Fibroblast of mammary gland (primary cell): Measurements from ENCODE around the gene PARM1.

Experiments used
- DNase-seq: peaks from one replicate; pipeline ENCODE4 v3.0.0-alpha.2; 2010; ENCODE audit warnings: low read depth
- H3K4me3 ChIP-seq: 2 replicates; pipeline ENCODE4 v1.5.1; 2011; ENCODE audit warnings: low read depth, mild to moderate bottlenecking, low read length, moderate library complexity; ENCODE audit not compliant: control insufficient read depth
- CTCF ChIP-seq: conservative IDR thresholded peaks from 2 replicates; pipeline ENCODE4 v1.5.1; 2011; ENCODE audit warnings: low read depth, low read length, inconsistent platforms; ENCODE audit not compliant: control insufficient read depth, insufficient read depth

PARM1 gene

GRCh38 chr4:75030649-75031235, 97.8 kb downstream of the PARM1 start:
- H3K4me3 ChIP-seq, result no peak overlapping the region
- DNase-seq, result no peak
- no peak for TF ChIP-seq CTCF

- no peak for DNase-seq
- TF ChIP-seq CTCF, result no peak
- H3K4me3 ChIP-seq, result no peak overlapping the region
These were observed 98.9 kb downstream of the PARM1 start for GRCh38 chr4:75031775-75032174.

GRCh38 chr4:75034523-75034922, 101.6 kb downstream of the PARM1 start:
- no peak for TF ChIP-seq CTCF
- DNase-seq, result no peak
- H3K4me3 ChIP-seq, result no peak overlapping the region

- no peak overlapping the region for H3K4me3 ChIP-seq
- no peak for DNase-seq
- TF ChIP-seq CTCF, result no peak
These were observed 102.4 kb downstream of the PARM1 start for GRCh38 chr4:75035321-75035720.

GRCh38 chr4:75036046-75036830, 103.3 kb downstream of the PARM1 start:
- no peak for TF ChIP-seq CTCF
- no peak for DNase-seq
- H3K4me3 ChIP-seq, result no peak overlapping the region

GRCh38 chr4:75037252-75037651, 104.3 kb downstream of the PARM1 start:
- no peak overlapping the region for H3K4me3 ChIP-seq
- TF ChIP-seq CTCF, result no peak
- no peak for DNase-seq
